Stimulated activated CD8-positive, alpha-beta memory T cell treated with anti-CD3 and anti-CD28 coated beads, Interleukin-2, amount 100 ng/mL, for 1 hour (primary cell): ENCODE measurements around the gene IFNLR1.

ENCODE experiments used
- DNase-seq, 2 donors: peaks; one replicate each; pipeline ENCODE4 v3.0.0-alpha.2; 2020; ENCODE audit warnings: low read depth in 2 of 2

Gene IFNLR1

DNA sequence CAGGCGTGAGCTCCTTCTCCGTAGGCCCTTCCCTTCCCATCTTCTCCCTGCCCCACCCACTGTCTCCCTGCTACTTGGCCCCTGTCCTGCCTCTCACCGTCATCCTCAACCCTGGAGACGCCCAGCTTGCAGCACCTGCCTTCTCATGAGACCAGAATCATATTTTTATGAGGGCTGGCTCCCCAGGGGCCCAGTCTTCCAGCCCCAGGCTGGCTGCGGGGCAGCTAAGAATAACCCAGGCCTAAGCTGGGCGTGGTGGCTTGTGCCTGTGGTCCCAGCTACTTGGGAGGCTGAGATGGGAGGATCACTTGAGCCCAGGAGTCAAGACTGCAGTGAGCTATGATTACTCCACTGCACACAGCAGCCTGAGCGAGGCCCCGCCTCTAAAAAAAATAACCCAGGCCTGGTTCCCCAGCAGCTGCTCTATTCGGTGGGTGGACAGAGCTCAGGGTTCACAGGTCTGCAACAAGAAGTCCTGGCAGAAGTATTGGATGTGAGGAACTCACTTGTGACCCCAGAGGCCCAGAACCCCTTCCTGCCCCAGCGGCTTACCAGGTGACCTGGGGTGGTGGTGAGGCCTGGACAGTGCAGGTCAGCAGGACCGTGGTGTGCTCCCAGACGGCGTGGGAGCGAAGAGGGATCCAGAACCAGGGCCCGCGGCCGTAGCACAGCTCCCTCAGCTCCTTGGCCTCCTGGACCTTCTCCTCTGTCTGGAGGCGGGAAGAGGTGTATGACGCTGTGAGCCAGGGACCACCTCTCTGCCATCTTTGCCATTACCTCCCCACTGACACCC, 81.5 kb downstream of the IFNLR1 start:
- DNase-seq: no peak

DNA sequence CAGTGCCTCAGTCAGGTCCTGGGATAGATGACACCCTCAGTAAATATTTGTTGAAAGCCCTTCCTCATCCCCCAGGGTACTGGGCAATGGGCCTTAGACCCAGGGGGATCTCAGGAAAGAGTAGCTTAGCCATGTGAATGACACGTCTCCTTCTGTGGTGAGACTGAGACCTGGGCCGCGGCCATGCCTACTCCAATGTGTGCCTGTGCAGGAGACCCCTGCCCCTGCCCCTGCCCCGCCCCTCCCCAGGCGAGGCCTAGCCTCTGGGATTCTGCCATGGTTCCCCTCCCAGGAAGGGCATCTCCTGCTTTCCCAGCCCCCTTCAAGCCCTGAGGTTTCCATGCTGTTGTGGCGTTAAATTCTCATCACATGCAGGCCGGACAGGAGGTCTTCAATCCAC, 82.2 kb downstream of the IFNLR1 start:
- no peak for DNase-seq
